NOMO-1 treated with dmso at 0.1 percent for 144 hours (cell line): ENCODE results near the gene ZNF689.

Source experiments
- DNase-seq: peaks from one replicate; lab custom pipeline; 2025; ENCODE audit not compliant: unreplicated experiment; lab: John Stamatoyannopoulos, UW

Gene ZNF689

GRCh38 chr16:30566531-30566930 is 43.7 kb downstream of the ZNF689 start:
- DNase-seq, result no peak

GRCh38 chr16:30565984-30566383 is 44.2 kb downstream of the ZNF689 start:
- DNase-seq, result no peak

GRCh38 chr16:30565526-30565925 is 44.7 kb downstream of the ZNF689 start:
- no peak for DNase-seq

DNA sequence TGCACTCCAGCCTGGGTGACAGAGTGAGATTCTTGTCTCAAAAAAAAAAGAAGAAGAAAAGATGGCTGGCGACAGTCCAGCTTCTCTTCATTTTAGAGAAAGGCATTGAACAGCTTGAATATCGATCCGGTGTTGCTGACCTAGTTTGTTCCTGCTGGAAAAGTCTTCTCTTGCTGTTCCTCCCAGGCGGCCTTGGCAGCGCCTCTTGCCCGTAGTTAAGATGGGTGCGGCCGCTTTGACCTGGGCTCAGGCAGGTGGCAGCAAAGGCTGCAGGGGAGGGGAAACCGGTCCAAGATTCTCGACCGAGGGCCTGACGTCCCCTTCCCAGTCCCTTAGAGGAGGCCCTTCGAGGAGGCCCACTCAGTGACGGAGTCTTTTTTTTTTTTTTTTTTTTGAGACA is 48.2 kb downstream of the ZNF689 start:
- no peak for DNase-seq

DNA sequence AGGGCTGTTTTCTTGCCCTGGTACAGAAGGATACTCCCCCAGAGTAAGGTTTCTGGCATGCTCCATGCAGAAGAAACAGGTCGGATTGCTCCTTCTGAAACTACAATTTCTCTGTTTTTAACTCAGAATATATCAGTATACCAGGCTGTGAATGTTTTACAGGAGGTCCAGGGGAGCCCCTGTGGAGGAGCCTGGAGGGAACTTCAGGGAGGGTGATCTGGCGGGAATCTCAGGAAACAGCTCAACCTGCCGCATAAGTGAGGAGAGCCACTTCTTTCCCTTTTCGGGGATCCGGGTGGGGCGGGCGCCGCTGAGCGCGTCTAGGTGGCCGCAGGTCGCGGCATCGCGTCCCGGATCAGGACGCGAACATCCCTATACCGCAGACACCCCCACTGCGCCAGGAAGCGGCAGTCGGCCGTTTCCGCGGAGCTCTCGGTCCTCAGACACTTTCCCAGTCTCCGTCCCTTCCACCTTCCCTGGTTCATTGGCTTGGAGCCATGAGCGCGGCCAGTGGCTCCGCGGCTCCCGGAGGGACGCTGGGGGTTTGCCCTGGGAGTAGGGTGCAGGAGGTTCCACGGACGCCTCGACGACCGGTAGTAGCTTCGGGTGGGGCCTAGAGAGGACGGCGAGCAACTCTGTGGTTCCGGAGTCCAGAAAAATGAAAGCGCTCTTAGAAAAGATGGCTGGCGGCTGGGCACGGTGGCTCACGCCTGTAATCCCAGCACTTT is 48.9 kb downstream of the ZNF689 start:
- DNase-seq, result no peak

- DNase-seq, result peak; percentile 19
Measured at GRCh38 chr16:30559690-30560089, 50.5 kb downstream of the ZNF689 start.

DNA sequence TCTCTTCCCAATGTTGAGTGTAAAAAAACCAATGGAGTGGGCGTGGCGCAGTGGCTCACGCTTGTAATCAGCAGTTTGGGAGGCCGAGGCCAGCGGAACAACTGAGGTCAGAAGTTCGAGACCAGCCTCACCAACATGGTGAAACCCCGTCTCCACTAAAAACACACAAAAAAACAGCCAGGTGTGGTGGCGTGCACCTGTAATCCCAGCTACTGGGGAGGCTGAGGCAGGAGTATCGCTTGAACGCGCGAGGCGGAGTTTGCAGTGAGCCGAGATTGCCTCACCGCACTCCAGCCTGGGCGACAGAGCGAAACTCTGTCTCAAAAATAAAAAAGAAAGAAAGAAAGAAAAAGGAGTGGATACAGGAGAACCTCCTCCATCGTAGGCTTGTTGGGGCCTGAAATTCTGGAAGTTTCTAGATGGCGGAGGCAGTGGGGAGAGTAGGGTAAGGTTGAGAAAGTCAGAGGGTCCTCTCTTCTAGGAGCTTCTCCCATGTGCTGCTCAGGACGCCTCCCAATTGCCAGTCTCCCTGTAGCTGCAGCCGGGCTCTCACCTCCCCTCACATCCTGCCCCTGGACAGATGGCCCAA is 51.3 kb downstream of the ZNF689 start:
- DNase-seq, result no peak

GRCh38 chr16:30557957-30558788 is 52.0 kb downstream of the ZNF689 start, which contains the start of gene ZNF764:
Gene ZNF764 (minus strand): TSS chr16:30558374. CDS start chr16:30558182, 192 bp downstream.
- DNase-seq, result peak; percentile 97

DNA sequence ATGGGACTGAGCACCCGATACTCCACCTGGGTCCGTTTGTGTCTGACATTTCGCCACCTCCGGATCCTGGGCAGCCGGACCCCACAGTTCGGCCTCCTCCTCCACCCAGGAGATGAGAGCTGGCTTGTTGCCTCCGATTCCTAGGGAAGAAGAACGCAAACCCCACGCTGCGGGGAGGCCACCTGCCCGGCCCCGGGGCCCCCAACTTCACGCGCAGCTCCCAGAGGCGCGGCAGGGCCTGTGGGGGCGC is 52.6 kb downstream of the ZNF689 start:
- no peak for DNase-seq

DNA sequence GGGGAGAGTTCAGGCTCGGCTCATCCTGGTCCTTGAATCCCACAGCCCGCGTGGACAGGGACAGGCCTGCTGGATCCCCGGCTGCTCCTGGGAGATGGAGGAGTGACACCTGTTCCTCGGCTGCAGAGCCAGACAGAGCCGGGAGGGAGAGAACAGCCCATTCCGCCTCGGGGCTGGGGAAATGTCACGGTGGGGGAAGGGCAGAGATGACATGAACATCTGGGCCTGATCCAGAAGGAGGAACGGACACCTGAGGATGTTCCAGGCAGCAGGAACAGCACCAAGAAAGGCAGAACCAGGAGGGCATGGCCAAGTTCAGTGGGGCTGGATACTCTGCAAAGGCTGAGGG is 54.1 kb downstream of the ZNF689 start:
- no peak for DNase-seq

- no peak for DNase-seq
Measured at GRCh38 chr16:30555315-30556124, 54.7 kb downstream of the ZNF689 start.

DNA sequence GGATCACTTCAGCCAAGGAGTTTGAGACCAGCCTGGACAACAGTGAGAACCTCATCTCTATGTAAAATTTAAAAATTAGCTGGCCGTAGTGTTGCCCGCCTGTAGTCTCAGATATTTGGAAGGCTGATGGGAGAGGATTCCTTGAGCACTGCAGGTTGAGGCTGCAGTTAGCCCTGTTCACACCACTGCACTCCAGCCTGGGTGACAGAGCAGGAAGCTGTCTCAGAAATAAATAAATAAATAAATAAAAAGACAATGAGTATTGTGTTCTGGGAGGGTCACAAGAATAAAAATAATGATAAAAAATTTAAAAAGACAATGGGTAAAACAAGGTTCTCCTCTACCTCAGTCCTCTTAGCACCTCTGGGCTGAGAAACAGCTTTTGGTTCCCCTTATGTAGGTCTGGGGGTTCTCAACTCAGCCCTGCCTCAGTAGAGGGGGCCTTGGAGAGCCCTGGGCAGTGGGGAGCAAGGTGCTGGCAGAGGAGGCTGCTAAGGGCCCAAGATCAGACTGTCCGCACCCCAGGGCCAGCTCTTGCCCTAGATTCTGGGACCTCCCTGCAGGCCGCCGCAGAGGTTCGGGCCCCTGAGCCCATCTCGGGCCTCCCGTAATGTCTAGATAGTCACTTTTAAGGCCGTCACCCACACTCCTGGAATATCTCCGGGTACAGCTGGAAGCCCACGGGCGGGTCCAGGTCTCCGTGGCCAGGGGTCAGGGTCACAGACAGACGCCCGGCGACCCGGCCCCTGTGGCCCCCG is 55.5 kb downstream of the ZNF689 start:
- DNase-seq, result no peak

GRCh38 chr16:30553393-30553899 is 56.7 kb downstream of the ZNF689 start:
- DNase-seq, result peak; percentile 9

DNA sequence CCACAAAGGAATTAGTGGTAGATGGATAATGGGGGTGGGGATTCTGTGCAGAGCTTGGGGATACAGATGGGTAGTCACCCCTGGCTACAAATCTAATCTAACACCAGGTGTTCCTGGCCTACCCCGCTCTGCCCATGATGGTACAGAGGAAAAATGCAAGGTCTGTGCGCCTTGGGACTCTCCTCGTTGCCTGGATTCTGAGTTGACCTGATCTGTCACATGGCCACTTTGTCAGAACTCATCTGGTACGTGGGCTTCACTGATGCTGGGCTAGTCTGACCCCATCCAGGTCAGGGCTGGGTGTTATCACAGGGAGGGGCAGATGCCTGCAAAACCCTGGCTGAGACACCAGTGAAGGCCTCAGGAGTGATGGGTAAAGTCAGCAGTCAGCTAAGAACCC is 57.2 kb downstream of the ZNF689 start:
- no peak for DNase-seq
